RCC 7860 (cell line): ENCODE measurements around the gene KLHL34.

Experiments
- DNase-seq: peaks from one replicate; pipeline ENCODE4 v3.0.0-alpha.2; 2015; ENCODE audit warnings: low spot score
- FAIRE-seq: peaks from 2 replicates; lab custom pipeline; 2012; peaks lifted over from hg19 to GRCh38; lab: Jason Lieb, UNC

KLHL34 gene

GRCh38 chrX:21658152-21658737 is at the start of gene KLHL34:
Gene KLHL34 (minus strand): TSS chrX:21658330. CDS start chrX:21657788, 542 bp downstream.
- DNase-seq (no peak), FAIRE-seq (no peak)

- FAIRE-seq (no peak), DNase-seq (no peak)
These were observed 47.1 kb upstream of the KLHL34 start for GRCh38 chrX:21705225-21705624.

GRCh38 chrX:21702725-21703124 is 44.6 kb upstream of the KLHL34 start:
- DNase-seq, result no peak
- FAIRE-seq, result no peak

GRCh38 chrX:21700967-21701366 is 42.8 kb upstream of the KLHL34 start:
- DNase-seq (no peak), FAIRE-seq (no peak)

GRCh38 chrX:21700275-21700674 is 42.1 kb upstream of the KLHL34 start:
- no peak for FAIRE-seq

GRCh38 chrX:21699136-21699535 is 41.0 kb upstream of the KLHL34 start:
- FAIRE-seq (no peak), DNase-seq (no peak)

More at GRCh38 chrX:21700275-21700674, 42.1 kb upstream of the KLHL34 start:
- DNase-seq, result no peak

- FAIRE-seq (no peak), DNase-seq (no peak)
These were observed 40.1 kb upstream of the KLHL34 start for GRCh38 chrX:21698272-21698671.

- DNase-seq (no peak), FAIRE-seq (no peak)
These were observed 33.4 kb upstream of the KLHL34 start for GRCh38 chrX:21691512-21692018.

- no peak for FAIRE-seq
- DNase-seq, result no peak
These were observed 25.8 kb upstream of the KLHL34 start for GRCh38 chrX:21683941-21684340.

GRCh38 chrX:21678048-21678612 is 20.0 kb upstream of the KLHL34 start:
- no peak for FAIRE-seq

GRCh38 chrX:21675931-21676330 is 17.8 kb upstream of the KLHL34 start:
- FAIRE-seq (no peak), DNase-seq (no peak)

More at GRCh38 chrX:21678048-21678612, 20.0 kb upstream of the KLHL34 start:
- no peak for DNase-seq

GRCh38 chrX:21674430-21675186 is 16.5 kb upstream of the KLHL34 start:
- FAIRE-seq (no peak), DNase-seq (no peak)

GRCh38 chrX:21666679-21667078 is 8.5 kb upstream of the KLHL34 start:
- no peak for FAIRE-seq
- no peak for DNase-seq

GRCh38 chrX:21666252-21666651 is 8.1 kb upstream of the KLHL34 start:
- DNase-seq (no peak), FAIRE-seq (no peak)

- FAIRE-seq (no peak), DNase-seq (no peak)
These were observed 4.6 kb upstream of the KLHL34 start for GRCh38 chrX:21662761-21663160.

GRCh38 chrX:21661316-21661715 is 3.2 kb upstream of the KLHL34 start:
- no peak for DNase-seq
- FAIRE-seq, result no peak

GRCh38 chrX:21660156-21660555 is 2.0 kb upstream of the KLHL34 start:
- no peak for FAIRE-seq
- no peak for DNase-seq

- no peak for DNase-seq
- no peak for FAIRE-seq
These were observed 1.2 kb upstream of the KLHL34 start for GRCh38 chrX:21659320-21659719.

- no peak for FAIRE-seq
- DNase-seq, result no peak
These were observed 616 bp upstream of the KLHL34 start for GRCh38 chrX:21658746-21659145.

GRCh38 chrX:21657318-21658151 is 595 bp downstream of the KLHL34 start:
- DNase-seq, result no peak
- no peak for FAIRE-seq
